ENCODE measurements around the gene DTHD1. TPM values are rescaled to one million over a fixed set of nuclear protein-coding genes. Genes with fewer than 3 reads are reported as not detected.

DTHD1 gene
- total RNA-seq: 0.64 and 0.83 TPM in 2 replicates

GRCh38 chr4:36281384-36282106, at the start of gene DTHD1:
DTHD1 (plus strand) TSS chr4:36281616; CDS start chr4:36281759, 143 bp downstream.
- intact Hi-C loops (cut with micrococcal nuclease): loop anchor here (10.0 kb wide), 1 partner anchor 1403 kb away; the partner anchor contains the start of gene RELL1

GRCh38 chr4:36233567-36234266, 47.7 kb upstream of the DTHD1 start:
- intact Hi-C loops (cut with micrococcal nuclease): no loop called here

- intact Hi-C loops (cut with micrococcal nuclease): no loop called here
These were observed 46.1 kb upstream of the DTHD1 start for GRCh38 chr4:36235306-36235705.

- intact Hi-C loops (cut with micrococcal nuclease): no loop called here
These were observed 45.3 kb upstream of the DTHD1 start for GRCh38 chr4:36236159-36236558.

- intact Hi-C loops (cut with micrococcal nuclease): no loop called here
These were observed 43.8 kb upstream of the DTHD1 start for GRCh38 chr4:36237366-36238313.

GRCh38 chr4:36241771-36242170, 39.6 kb upstream of the DTHD1 start:
- intact Hi-C loops (cut with micrococcal nuclease): loop anchor here (1.0 to 2.0 kb wide), 8 partner anchors 13 to 153 kb away; no protein-coding TSS in a partner anchor

GRCh38 chr4:36242629-36243354, 38.6 kb upstream of the DTHD1 start:
- intact Hi-C loops (cut with micrococcal nuclease): loop anchor here (1.0 kb wide), 7 partner anchors 27 to 157 kb away; no protein-coding TSS in a partner anchor

GRCh38 chr4:36243355-36244256, 37.8 kb upstream of the DTHD1 start:
- intact Hi-C loops (cut with micrococcal nuclease): loop anchor here (1.0 kb wide), 3 partner anchors 12 to 156 kb away; no protein-coding TSS in a partner anchor

GRCh38 chr4:36244257-36245082, 36.9 kb upstream of the DTHD1 start, which contains the start of gene ARAP2:
ARAP2 (minus strand) TSS chr4:36244514; CDS start chr4:36229486, 15,028 bp downstream.
- intact Hi-C loops (cut with micrococcal nuclease): loop anchor here (1.0 kb wide), 1 partner anchor 11 kb away; no protein-coding TSS in a partner anchor

- intact Hi-C loops (cut with micrococcal nuclease): no loop called here
These were observed 31.8 kb upstream of the DTHD1 start for GRCh38 chr4:36249610-36250009.

GRCh38 chr4:36251983-36252382, 29.4 kb upstream of the DTHD1 start:
- intact Hi-C loops (cut with micrococcal nuclease): no loop called here

GRCh38 chr4:36254371-36254770, 27.0 kb upstream of the DTHD1 start:
- intact Hi-C loops (cut with micrococcal nuclease): loop anchor here (2.0 kb wide), 1 partner anchor 14 kb away; no protein-coding TSS in a partner anchor

- intact Hi-C loops (cut with micrococcal nuclease): loop anchor here (1.0 to 2.0 kb wide), 10 partner anchors 11 to 144 kb away; partner anchors contain the start of gene ARAP2
These were observed 25.8 kb upstream of the DTHD1 start for GRCh38 chr4:36255577-36255976.

- intact Hi-C loops (cut with micrococcal nuclease): no loop called here
These were observed 25.0 kb upstream of the DTHD1 start for GRCh38 chr4:36256398-36256891.

- intact Hi-C loops (cut with micrococcal nuclease): loop anchor here (10.0 kb wide), 1 partner anchor 294 kb away; no protein-coding TSS in a partner anchor
These were observed 20.7 kb upstream of the DTHD1 start for GRCh38 chr4:36260731-36261130.

- intact Hi-C loops (cut with micrococcal nuclease): loop anchor here (10.0 kb wide), 1 partner anchor 290 kb away; no protein-coding TSS in a partner anchor
These were observed 17.1 kb upstream of the DTHD1 start for GRCh38 chr4:36264207-36264826.

- intact Hi-C loops (cut with micrococcal nuclease): loop anchor here (1.0 to 10.0 kb wide), 2 partner anchors 12 to 287 kb away; no protein-coding TSS in a partner anchor
These were observed 13.7 kb upstream of the DTHD1 start for GRCh38 chr4:36267486-36268268.

Measured in T-helper 1 cell treated with Interleukin-12 subunit alpha and Interleukin-12 subunit beta and Interleukin-4 antibody, amounts not matched to agents 30 ng/mL and 1 ng/mL, for 36 hours (primary cell).